Neural cell (in vitro differentiated cells): ENCODE results near the gene GET4. TPM values are rescaled to one million over a fixed set of nuclear protein-coding genes. Genes with fewer than 3 reads are reported as not detected.
A peak's percentile ranks its signal among the peaks of the same experiment; 100 is the strongest.

Experiments used
- H2AFZ ChIP-seq: fragments of 200-600, 300-800 bp; sonication (generic), shearing (Covaris generic); 2 replicates; pipeline ENCODE4 v1.6.0; 2014; ENCODE audit warnings: low read depth, mild to moderate bottlenecking, antibody characterized with exemption, low read length, moderate library complexity
- H3F3A ChIP-seq: fragments of 200-600 bp; shearing (Covaris generic); 2 replicates; pipeline ENCODE4 v1.6.1; 2016; ENCODE audit warnings: mild to moderate bottlenecking, moderate library complexity, mixed read lengths, antibody characterized with exemption, low read length; ENCODE audit not compliant: insufficient read depth, poor library complexity, severe bottlenecking
- H3K27ac ChIP-seq: fragments of 200-600, 300-800 bp; sonication (generic), shearing (Covaris generic); 2 replicates; pipeline ENCODE4 v1.5.1; 2014; ENCODE audit warnings: mild to moderate bottlenecking, low read length, moderate library complexity
- H3K27me3 ChIP-seq: fragments of 300-800, 200-600 bp; sonication (generic), shearing (Covaris generic); 2 replicates; pipeline ENCODE4 v1.6.0; 2014; ENCODE audit warnings: mild to moderate bottlenecking, low read depth, low read length, moderate library complexity; ENCODE audit not compliant: insufficient read depth
- H3K36me3 ChIP-seq: fragments of 300-800, 200-600 bp; sonication (generic), shearing (Covaris generic); 2 replicates; pipeline ENCODE4 v1.5.1; 2014; ENCODE audit warnings: mild to moderate bottlenecking, antibody characterized with exemption, low read length, moderate library complexity; ENCODE audit not compliant: insufficient read depth
- H3K4me2 ChIP-seq: fragments of 300-800, 200-600 bp; sonication (generic), shearing (Covaris generic); 2 replicates; pipeline ENCODE4 v1.6.0; 2014; ENCODE audit warnings: mild to moderate bottlenecking, low read length
- H3K4me3 ChIP-seq: fragments of 300-800, 200-600 bp; sonication (generic), shearing (Covaris generic); 2 replicates; pipeline ENCODE4 v1.5.1; 2014; ENCODE audit warnings: mild to moderate bottlenecking, low read length, moderate library complexity
- H3K79me2 ChIP-seq: fragments of 200-600 bp; shearing (Covaris generic); replicated peaks from 2 replicates; pipeline ENCODE4 v1.6.0; 2014; ENCODE audit warnings: mild to moderate bottlenecking, low read length, moderate library complexity; ENCODE audit not compliant: insufficient read depth
- H3K9ac ChIP-seq: fragments of 300-800, 200-600 bp; sonication (generic), shearing (Covaris generic); 2 replicates; pipeline ENCODE4 v1.6.1; 2016; ENCODE audit warnings: mild to moderate bottlenecking, low read length, mixed read lengths
- H3K9me2 ChIP-seq: fragments of 200-600 bp; shearing (Covaris generic); 2 replicates; pipeline ENCODE4 v1.6.1; 2016; ENCODE audit warnings: mild to moderate bottlenecking, low read length, mixed read lengths; ENCODE audit not compliant: insufficient read depth
- H3K9me3 ChIP-seq: fragments of 200-600, 300-800 bp; sonication (generic), shearing (Covaris generic); 2 replicates; pipeline ENCODE4 v1.6.1; 2016; ENCODE audit warnings: mild to moderate bottlenecking, mixed run types, low read length, moderate library complexity, mixed read lengths
- H4K20me1 ChIP-seq: fragments of 200-600 bp; shearing (Covaris generic); 2 replicates; pipeline ENCODE4 v1.6.1; 2016; ENCODE audit warnings: mild to moderate bottlenecking, mixed run types; ENCODE audit not compliant: insufficient read depth
- CTCF ChIP-seq: fragments of 450-650 bp; IDR thresholded peaks from 2 replicates; pipeline ENCODE4 v1.5.1; 2014; ENCODE audit warnings: antibody characterized with exemption, mild to moderate bottlenecking, moderate library complexity; ENCODE audit not compliant: poor library complexity, severe bottlenecking
- EP300 ChIP-seq: fragments of 450-650 bp; conservative IDR thresholded peaks from 2 replicates; pipeline ENCODE4 v1.6.1; 2014; ENCODE audit warnings: antibody characterized with exemption, mild to moderate bottlenecking, moderate library complexity; ENCODE audit not compliant: poor library complexity, severe bottlenecking
- EZH2 ChIP-seq: fragments of 200-600, 300-800 bp; shearing (Covaris generic), sonication (generic); IDR thresholded peaks from 2 replicates; pipeline ENCODE4 v1.6.1; 2014; ENCODE audit warnings: antibody characterized with exemption, low read length, borderline replicate concordance, mild to moderate bottlenecking; ENCODE audit not compliant: insufficient read depth, poor library complexity, severe bottlenecking
- MXI1 ChIP-seq: fragments of 450-650 bp; conservative IDR thresholded peaks from 2 replicates; pipeline ENCODE4 v1.6.1; 2014; ENCODE audit warnings: antibody characterized with exemption, mild to moderate bottlenecking; ENCODE audit not compliant: poor library complexity, severe bottlenecking
- POLR2AphosphoS5 ChIP-seq: IDR thresholded peaks from 2 replicates; pipeline ENCODE4 v1.6.1; 2012
- RAD21 ChIP-seq: fragments of 450-650 bp; conservative IDR thresholded peaks from 2 replicates; pipeline ENCODE4 v1.6.1; 2014; ENCODE audit warnings: antibody characterized with exemption, mild to moderate bottlenecking, moderate library complexity
- REST ChIP-seq: IDR thresholded peaks from 2 replicates; pipeline ENCODE4 v1.6.1; 2012; ENCODE audit warnings: borderline replicate concordance
- SMC3 ChIP-seq: fragments of 450-650 bp; conservative IDR thresholded peaks from 2 replicates; pipeline ENCODE4 v1.6.1; 2014; ENCODE audit warnings: antibody characterized with exemption, mild to moderate bottlenecking, moderate library complexity; ENCODE audit not compliant: poor library complexity
- TAF1 ChIP-seq: IDR thresholded peaks from 2 replicates; pipeline ENCODE4 v1.6.1; 2012; ENCODE audit warnings: low read depth
- polyA plus RNA-seq: library from polyadenylated mRNA; depleted of rRNA; stranded (reverse); fragments of >200 nt; gene quantifications from 2 replicates; pipeline ENCODE4 v1.2.3, GENCODE V29; 2014

GET4 gene
- polyA plus RNA-seq, 1 donor from 2014 or later, result 63.8 TPM

- no peak overlapping the region for H3K27ac ChIP-seq
- H3K4me3 ChIP-seq, result no peak overlapping the region
- no peak overlapping the region for H3K9ac ChIP-seq
- H4K20me1 ChIP-seq, result no peaks in the 10 kb centered on the region
- no peaks in the 10 kb centered on the region for H3F3A ChIP-seq
- H3K4me2 ChIP-seq, result no peak overlapping the region
- no peaks in the 10 kb centered on the region for H3K9me2 ChIP-seq
- no peaks in the 10 kb centered on the region for H3K36me3 ChIP-seq
- TF ChIP-seq MXI1 (no peak), SMC3 (no peak), POLR2AphosphoS5 (no peak), RAD21 (no peak), EP300 (no peak), TAF1 (no peak), EZH2 (no peak), REST (no peak), CTCF (no peak)
- no peak overlapping the region for H2AFZ ChIP-seq
- H3K9me3 ChIP-seq, result no peaks in the 10 kb centered on the region
- H3K27me3 ChIP-seq, result no peaks in the 10 kb centered on the region
- H3K79me2 ChIP-seq, result no peaks in the 10 kb centered on the region
Measured at GRCh38 chr7:856444-857095, 19.8 kb upstream of the GET4 start.

GRCh38 chr7:857661-858060 lies 18.7 kb upstream of the GET4 start:
- no peaks in the 10 kb centered on the region for H3K79me2 ChIP-seq
- H3K27ac ChIP-seq, result no peak overlapping the region
- H3K36me3 ChIP-seq, result no peaks in the 10 kb centered on the region
- peak overlapping the region; percentile 3 for H3K9ac ChIP-seq
- no peak overlapping the region for H2AFZ ChIP-seq
- no peak overlapping the region for H3K4me3 ChIP-seq
- H3K4me2 ChIP-seq, result no peak overlapping the region
- no peaks in the 10 kb centered on the region for H4K20me1 ChIP-seq
- H3F3A ChIP-seq, result no peaks in the 10 kb centered on the region
- H3K9me2 ChIP-seq, result no peaks in the 10 kb centered on the region
- no peaks in the 10 kb centered on the region for H3K27me3 ChIP-seq
- TF ChIP-seq MXI1, result no peak
- TF ChIP-seq REST, result no peak
- no peak for TF ChIP-seq TAF1
- no peak for TF ChIP-seq CTCF
- no peak for TF ChIP-seq RAD21
- TF ChIP-seq EP300, result no peak
- TF ChIP-seq SMC3, result no peak
- TF ChIP-seq EZH2, result no peak
- no peak for TF ChIP-seq POLR2AphosphoS5
- no peaks in the 10 kb centered on the region for H3K9me3 ChIP-seq
